Measurements from ENCODE around the gene EZR.

Gene EZR

DNA sequence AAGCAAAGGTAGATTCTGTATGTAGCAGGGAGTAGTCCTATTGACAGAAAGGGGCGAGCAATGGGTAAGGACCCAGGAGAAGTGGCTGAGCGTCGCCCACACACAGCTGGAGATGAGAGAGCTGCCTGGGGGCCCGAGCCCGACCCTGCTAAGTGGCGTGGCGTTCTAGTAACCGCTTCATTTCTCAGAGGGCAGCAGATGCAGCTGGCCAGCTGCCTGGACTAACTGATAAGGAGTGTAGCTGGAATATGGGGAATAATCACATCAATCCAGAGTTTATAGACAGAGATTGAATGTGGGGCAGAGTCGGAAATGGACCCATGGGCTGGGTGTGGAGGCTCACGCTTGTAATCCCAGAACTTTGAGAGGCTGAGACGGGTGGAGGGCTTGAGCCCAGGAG, 64.4 kb downstream of the EZR start:
- TF ChIP-seq, protein P1, sequence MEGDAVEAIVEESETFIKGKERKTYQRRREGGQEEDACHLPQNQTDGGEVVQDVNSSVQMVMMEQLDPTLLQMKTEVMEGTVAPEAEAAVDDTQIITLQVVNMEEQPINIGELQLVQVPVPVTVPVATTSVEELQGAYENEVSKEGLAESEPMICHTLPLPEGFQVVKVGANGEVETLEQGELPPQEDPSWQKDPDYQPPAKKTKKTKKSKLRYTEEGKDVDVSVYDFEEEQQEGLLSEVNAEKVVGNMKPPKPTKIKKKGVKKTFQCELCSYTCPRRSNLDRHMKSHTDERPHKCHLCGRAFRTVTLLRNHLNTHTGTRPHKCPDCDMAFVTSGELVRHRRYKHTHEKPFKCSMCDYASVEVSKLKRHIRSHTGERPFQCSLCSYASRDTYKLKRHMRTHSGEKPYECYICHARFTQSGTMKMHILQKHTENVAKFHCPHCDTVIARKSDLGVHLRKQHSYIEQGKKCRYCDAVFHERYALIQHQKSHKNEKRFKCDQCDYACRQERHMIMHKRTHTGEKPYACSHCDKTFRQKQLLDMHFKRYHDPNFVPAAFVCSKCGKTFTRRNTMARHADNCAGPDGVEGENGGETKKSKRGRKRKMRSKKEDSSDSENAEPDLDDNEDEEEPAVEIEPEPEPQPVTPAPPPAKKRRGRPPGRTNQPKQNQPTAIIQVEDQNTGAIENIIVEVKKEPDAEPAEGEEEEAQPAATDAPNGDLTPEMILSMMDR (IDR thresholded peaks at IDR 0.05; ENCODE audit: insufficient read depth, missing control alignments) = no peak
- DNase-seq (ENCODE audit: insufficient read length, low spot score) = no peak
- FAIRE-seq = no peak

DNA sequence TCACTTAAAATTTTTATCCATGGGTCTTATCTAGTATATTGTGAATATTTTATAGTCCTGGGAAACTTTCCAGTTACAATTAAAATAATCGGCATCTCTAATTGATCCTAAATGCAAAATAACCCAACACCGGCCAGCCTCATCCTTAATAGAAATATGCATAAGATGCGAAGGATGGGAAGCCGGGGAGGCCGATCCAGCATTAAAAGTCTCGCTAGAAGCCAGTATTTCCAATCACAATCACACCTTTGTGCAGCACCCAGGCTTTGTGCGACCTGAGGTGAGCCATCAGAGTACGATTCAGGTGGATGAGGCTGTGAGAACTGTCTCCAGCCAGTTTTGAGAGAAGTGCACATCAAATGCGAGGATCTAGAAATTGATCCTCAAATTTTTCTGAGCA, 65.4 kb downstream of the EZR start:
- no peak for FAIRE-seq
- DNase-seq (ENCODE audit: insufficient read length, low spot score) = no peak
- TF ChIP-seq, protein P1 (IDR thresholded peaks at IDR 0.05; ENCODE audit: insufficient read depth, missing control alignments) = no peak

DNA sequence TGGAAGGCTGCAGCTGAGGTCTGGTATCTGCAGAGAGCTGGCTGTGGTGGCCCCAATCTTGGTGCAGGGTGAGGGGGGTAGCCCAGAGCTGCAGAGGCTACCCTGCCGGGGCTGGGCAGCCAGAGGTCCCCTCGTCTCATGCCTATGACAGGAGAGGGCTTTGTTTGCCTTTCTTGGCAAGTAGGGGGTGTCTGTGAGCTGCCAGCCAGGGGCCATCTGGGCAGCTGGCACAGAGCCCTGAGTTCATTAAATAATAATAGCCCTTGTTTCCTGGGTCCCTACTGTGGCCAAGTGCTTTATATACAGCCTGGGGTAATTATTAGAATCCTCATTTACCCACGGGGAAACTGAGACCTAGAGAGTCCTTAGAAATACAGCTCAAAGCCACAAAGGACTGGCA, 66.6 kb downstream of the EZR start:
- TF ChIP-seq, protein P1 (IDR thresholded peaks at IDR 0.05; ENCODE audit: insufficient read depth, missing control alignments) = peak; percentile 58
- no peak for FAIRE-seq
- DNase-seq (ENCODE audit: insufficient read length, low spot score) = no peak

DNA sequence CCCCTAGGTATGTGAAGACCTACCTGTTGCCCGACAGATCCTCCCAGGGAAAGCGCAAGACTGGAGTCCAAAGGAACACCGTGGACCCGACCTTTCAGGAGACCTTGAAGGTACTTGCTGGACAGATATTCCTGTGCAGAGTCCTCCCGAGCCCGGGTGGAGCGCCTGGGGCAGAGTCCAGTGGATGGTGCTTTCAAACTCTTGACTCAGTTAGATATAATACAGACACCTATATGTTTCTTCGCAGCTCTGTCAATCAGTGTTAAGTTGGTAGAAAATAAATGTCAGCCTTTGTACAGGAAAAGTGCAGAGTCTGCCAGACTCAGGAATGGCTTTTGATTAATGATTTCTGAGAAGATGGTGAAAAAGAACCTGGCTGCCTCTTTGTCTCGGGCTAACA, 67.2 kb downstream of the EZR start:
- DNase-seq (ENCODE audit: insufficient read length, low spot score) = no peak
- no peak for FAIRE-seq
- TF ChIP-seq, protein P1 (IDR thresholded peaks at IDR 0.05; ENCODE audit: insufficient read depth, missing control alignments) = no peak

DNA sequence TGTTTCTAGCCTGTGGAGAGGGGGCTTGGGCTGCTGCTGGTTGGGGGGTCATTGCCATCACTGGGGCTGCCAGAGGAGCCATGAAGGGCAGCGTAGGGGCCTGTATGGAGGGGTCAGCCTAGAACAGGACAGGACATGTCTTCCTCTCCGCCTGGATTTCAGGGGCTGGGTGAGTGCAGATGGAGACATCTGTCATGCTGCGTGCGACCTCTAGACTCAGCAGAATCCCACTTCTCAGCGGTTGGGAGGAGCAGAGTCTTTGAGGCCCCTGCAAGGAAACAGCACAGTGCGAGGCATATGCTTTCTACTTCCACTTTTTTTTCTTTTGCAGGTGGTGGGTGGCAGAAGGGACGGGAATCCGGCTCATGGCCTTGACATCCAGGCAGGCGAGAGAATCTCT, 67.9 kb downstream of the EZR start:
- FAIRE-seq (no peak), DNase-seq (ENCODE audit: insufficient read length, low spot score) (no peak)
- TF ChIP-seq, protein P1 (IDR thresholded peaks at IDR 0.05; ENCODE audit: insufficient read depth, missing control alignments) = no peak

DNA sequence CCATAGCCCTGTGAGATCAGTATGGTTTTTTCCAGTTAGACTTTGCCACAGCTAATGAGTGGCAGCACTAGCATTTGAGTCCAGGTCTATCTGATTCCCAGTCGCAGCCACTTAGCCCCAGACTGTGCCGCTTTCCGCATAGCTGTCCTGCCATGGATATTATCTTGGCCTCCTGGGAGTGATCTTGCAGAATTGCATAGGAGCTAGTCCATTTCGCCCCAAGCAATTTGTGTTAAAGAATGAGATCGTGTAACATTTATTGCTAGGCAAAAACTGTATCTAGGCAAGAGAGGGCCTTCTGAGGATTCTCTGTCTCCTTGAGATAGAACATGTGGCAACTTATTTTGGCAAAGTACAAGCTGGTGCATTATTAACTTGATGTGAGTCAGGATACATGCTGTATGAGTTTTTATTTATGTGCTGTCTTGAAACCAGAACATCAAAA, 74.2 kb downstream of the EZR start:
- TF ChIP-seq, protein P1 (IDR thresholded peaks at IDR 0.05; ENCODE audit: insufficient read depth, missing control alignments) = no peak
- FAIRE-seq (no peak), DNase-seq (ENCODE audit: insufficient read length, low spot score) (no peak)

DNA sequence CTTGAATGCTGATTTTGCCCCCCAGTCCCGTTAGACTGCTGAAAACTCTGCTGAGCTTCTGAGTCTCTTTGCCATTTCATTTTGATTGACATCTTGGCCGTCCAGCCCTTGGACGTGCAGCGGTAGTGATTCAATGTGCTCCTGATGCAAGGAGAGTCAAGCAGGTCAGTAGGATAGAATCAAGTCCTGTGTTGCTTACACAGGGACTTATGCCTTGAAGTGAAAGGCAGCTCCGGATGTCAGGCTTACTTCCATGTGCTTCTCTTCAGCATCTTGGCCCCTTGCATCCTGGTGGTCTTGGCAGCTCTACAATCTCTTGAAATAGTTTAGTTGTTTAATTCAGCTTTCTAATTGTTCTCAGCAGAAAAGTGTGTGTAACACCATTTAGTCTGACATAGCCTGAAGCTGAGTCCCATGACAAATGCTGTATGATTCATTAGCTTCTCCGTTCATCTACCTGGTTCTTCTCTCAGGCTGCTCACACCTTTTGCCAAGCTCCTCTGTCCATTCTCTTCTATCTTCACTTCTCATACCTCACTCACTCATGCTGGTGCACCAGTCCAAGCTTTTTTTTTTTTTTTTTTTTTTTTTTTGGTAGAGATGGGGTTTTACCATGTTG, 76.0 kb downstream of the EZR start:
- no peak for DNase-seq (ENCODE audit: insufficient read length, low spot score)
- FAIRE-seq = no peak
- TF ChIP-seq, protein P1 (IDR thresholded peaks at IDR 0.05; ENCODE audit: insufficient read depth, missing control alignments) = no peak

All from D721Med (cell line).